HepG2 (cell line): ENCODE data around the gene INSR. TPM values are rescaled to one million over a fixed set of nuclear protein-coding genes. Genes with fewer than 3 reads are reported as not detected.

Source experiments
- ATAC-seq: fragments of 200-7000 bp; cut with Tn5 transposase; 3 replicates; pipeline ENCODE4 v1.9.1; 2020; ENCODE audit warnings: mild to moderate bottlenecking, moderate library complexity
- BruUV-seq: library from RNA; stranded (reverse); fragments of 400-500 nt; replicated peaks from 2 replicates; lab custom pipeline; 2021; lab: Mats Ljungman, UMichigan
- CTCF ChIA-PET: fragments of 300-600 bp; formaldehyde crosslinking; extraction: SDS; loops from one replicate; lab custom pipeline; 2021; ENCODE audit warnings: low total read pairs, inconsistent platforms, low intra/inter-chr PET ratio; lab: Yijun Ruan, JAX
- POLR2A ChIA-PET: fragments of 350-600 bp; sonication (Branson Sonifier 250); formaldehyde crosslinking; loops from one replicate; lab custom pipeline; 2020; ENCODE audit warnings: antibody characterized with exemption, inconsistent platforms; lab: Yijun Ruan, JAX
- DNase-seq: peaks from one replicate; pipeline ENCODE4 v3.0.0-alpha.2; 2015; ENCODE audit warnings: low spot score
- FAIRE-seq: peaks from 3 replicates; lab custom pipeline; 2011; peaks lifted over from hg19 to GRCh38; lab: Jason Lieb, UNC
- H2AFZ ChIP-seq: one replicate; pipeline ENCODE4 v1.6.1; 2011; ENCODE audit warnings: low read length, inconsistent platforms
- H3K27ac ChIP-seq: fragments of 300-600 bp; 3 replicates; pipeline ENCODE4 v1.8.0; 2011; ENCODE audit warnings: mixed run types, mild to moderate bottlenecking, mixed read lengths, low read length, inconsistent platforms; ENCODE audit not compliant: insufficient read depth; ENCODE audit errors: extremely low read length
- H3K27me3 ChIP-seq, 2 experiments: fragments of 200-600 bp in 1 of 2; 2 replicates in 1 of 2; 3 replicates in 1 of 2; pipeline versions ENCODE4 v1.6.0 to v1.8.0; 2011; ENCODE audit warnings: low read length in 2 of 2, mild to moderate bottlenecking in 2 of 2, moderate library complexity in 2 of 2, inconsistent platforms in 1 of 2; ENCODE audit not compliant: insufficient read depth in 2 of 2, control insufficient read depth in 1 of 2
- H3K36me3 ChIP-seq, 2 experiments: fragments of 200-600 bp in 1 of 2; replicated peaks in 1 of 2; 2 replicates in 1 of 2; 3 replicates in 1 of 2; pipeline versions ENCODE4 v1.5.1 to v1.8.0; 2011; ENCODE audit warnings: low read length in 2 of 2, inconsistent platforms in 1 of 2; ENCODE audit not compliant: insufficient read depth in 2 of 2, control insufficient read depth in 1 of 2
- H3K4me1 ChIP-seq: 2 replicates; pipeline ENCODE4 v1.5.1; 2012; ENCODE audit warnings: low read length, inconsistent platforms; ENCODE audit not compliant: insufficient read depth
- H3K4me2 ChIP-seq: 2 replicates; pipeline ENCODE4 v1.6.0; 2011; ENCODE audit warnings: low read depth, low read length, inconsistent platforms
- H3K4me3 ChIP-seq, 3 experiments: fragments of 200-600 bp in 1 of 3; sonication (generic), shearing (Covaris generic) in 1 of 3; replicated peaks in 1 of 3; 2 replicates each; pipeline ENCODE4 v1.5.1; 2011 to 2016; ENCODE audit warnings: low read length in 3 of 3, inconsistent platforms in 2 of 3, low read depth in 2 of 3, mild to moderate bottlenecking in 2 of 3, control low read depth in 1 of 3, mixed read lengths in 1 of 3; ENCODE audit not compliant: insufficient read depth in 1 of 3
- H3K79me2 ChIP-seq: one replicate; pipeline ENCODE4 v1.6.1; 2011; ENCODE audit warnings: low read length, inconsistent platforms; ENCODE audit not compliant: insufficient read depth
- H3K9ac ChIP-seq: 2 replicates; pipeline ENCODE4 v1.6.0; 2011; ENCODE audit warnings: mild to moderate bottlenecking, low read depth, low read length, inconsistent platforms; ENCODE audit not compliant: insufficient read depth
- H3K9me3 ChIP-seq: 2 replicates; pipeline ENCODE4 v1.5.1; 2012; ENCODE audit warnings: mild to moderate bottlenecking, low read length
- H4K20me1 ChIP-seq: 2 replicates; pipeline ENCODE4 v1.6.0; 2011; ENCODE audit warnings: inconsistent platforms, mild to moderate bottlenecking, low read length, moderate library complexity; ENCODE audit not compliant: insufficient read depth
- KLF11 ChIP-seq: IDR thresholded peaks from 2 replicates; pipeline ENCODE4 v1.6.1; 2016; ENCODE audit warnings: missing compliant biosample characterization
- NFIB ChIP-seq: sonication (generic); formaldehyde crosslinking; IDR thresholded peaks from 2 replicates; pipeline ENCODE4 v1.9.0; 2021; ENCODE audit warnings: missing genetic modification reagents, mild to moderate bottlenecking, borderline replicate concordance
- PITX1 ChIP-seq: sonication (generic); formaldehyde crosslinking; IDR thresholded peaks from 2 replicates; pipeline ENCODE4 v1.5.1; 2020; ENCODE audit warnings: mild to moderate bottlenecking, missing genetic modification reagents
- RBAK ChIP-seq: sonication (generic); formaldehyde crosslinking; IDR thresholded peaks from 2 replicates; pipeline ENCODE4 v1.5.1; 2020; ENCODE audit warnings: mild to moderate bottlenecking, missing genetic modification reagents
- ZNF121 ChIP-seq: sonication (generic); formaldehyde crosslinking; IDR thresholded peaks from 2 replicates; pipeline ENCODE4 v1.5.0; 2020; ENCODE audit warnings: mild to moderate bottlenecking, missing genetic modification reagents
- WGBS: methylation state at CpG from one replicate; pipeline ENCODE4 v1.1.6; 2017; ENCODE audit warnings: low lambda C conversion rate; 5-methylcytosine and 5-hydroxymethylcytosine counted together
- in situ Hi-C: cut with HindIII; loops from 2 replicates; pipeline ENCODE4 v1.10.0; 2017; ENCODE audit warnings: low pct_unique_long_range_greater_than_20kb; ENCODE audit not compliant: extremely low pct_ligation_motif_present
- intact Hi-C: fragments of 100-400 bp; cut with micrococcal nuclease; formaldehyde crosslinking; loops from one replicate; pipeline ENCODE4 v1.10.0; 2022; ENCODE audit not compliant: unreplicated experiment
- polyA plus RNA-seq, 8 experiments: library from polyadenylated mRNA; depleted of rRNA in 3 of 8; stranded (reverse) in 7 of 8; unstranded in 1 of 8; fragments of >200 nt; fragmentation: Illumina TruSeq in 4 of 8; extraction: Trizol in 4 of 8; gene quantifications; 2 replicates each; pipeline versions ENCODE4 v1.2.1 to v1.2.3, GENCODE V29; 2011 to 2016; ENCODE audit warnings: low read depth in 4 of 8, missing spikeins in 1 of 8, mixed read lengths in 1 of 8; ENCODE audit not compliant: insufficient read depth in 1 of 8
- total RNA-seq, 5 experiments: library from RNA; depleted of rRNA; stranded (reverse); fragments of >200 nt; fragmentation: Illumina TruSeq; extraction: Trizol; gene quantifications; 2 replicates each; pipeline ENCODE4 v1.2.3, GENCODE V29; 2016; ENCODE audit warnings: low read depth in 1 of 5

Gene INSR
- total and polyA plus RNA-seq, 2 of the 13 experiments (the other 11 are each of a cell fraction or from before 2014, with no cell fraction given) = 24.2 to 29.8 TPM

GRCh38 chr19:7139095-7139494 is 155.1 kb downstream of the INSR start:
- 100% methylated on average over 1 of the region's 1 CpG for WGBS
- Histone ChIP-seq H3K27ac (no peak overlapping the region), H3K4me2 (no peak overlapping the region), H2AFZ (no peak overlapping the region), H4K20me1 (no peaks in the 10 kb centered on the region), H3K9me3 (no peaks in the 10 kb centered on the region), H3K9ac (no peak overlapping the region), H3K4me1 (peaks cover 25% of the 10 kb centered on the region), H3K4me3 (no peak overlapping the region), H3K27me3 (no peaks in the 10 kb centered on the region), H3K36me3 (peaks cover 16 to 49% of the 10 kb centered on the region in 2 experiments), H3K79me2 (no peaks in the 10 kb centered on the region)
- in situ Hi-C loops = no loop called here
- FAIRE-seq (no peak), ATAC-seq (no peak), DNase-seq (no peak)
- CTCF ChIA-PET = no interaction called here
- TSS peak; percentile 11 for BruUV-seq
- TF ChIP-seq NFIB (CRISPR knock-in tag) (no peak), RBAK (peak; percentile 93), KLF11 (CRISPR knock-in tag) (no peak)
- POLR2A ChIA-PET = no interaction called here
- intact Hi-C loops = loop anchor here (5.0 kb wide), 1 partner anchor 258 kb away; no protein-coding TSS in a partner anchor

GRCh38 chr19:7138402-7138801 is 155.8 kb downstream of the INSR start:
- H3K9me3 ChIP-seq = no peaks in the 10 kb centered on the region
- H3K27ac ChIP-seq = no peak overlapping the region
- BruUV-seq = no TSS peak
- WGBS = 100% methylated on average over 1 of the region's 1 CpG
- FAIRE-seq = no peak
- ChIA-PET POLR2A (no interaction called here), CTCF (no interaction called here)
- in situ Hi-C loops = no loop called here
- peaks cover 27% of the 10 kb centered on the region for H3K4me1 ChIP-seq
- no peak overlapping the region for H3K4me3 ChIP-seq
- DNase-seq = no peak
- H3K79me2 ChIP-seq = no peaks in the 10 kb centered on the region
- no peaks in the 10 kb centered on the region for H4K20me1 ChIP-seq
- H3K9ac ChIP-seq = no peak overlapping the region
- peaks cover 16 to 49% of the 10 kb centered on the region in 2 experiments for H3K36me3 ChIP-seq
- no peak overlapping the region for H3K4me2 ChIP-seq
- intact Hi-C loops = loop anchor here (5.0 kb wide), 1 partner anchor 259 kb away; no protein-coding TSS in a partner anchor
- TF ChIP-seq ZNF121 (CRISPR knock-in tag) (peak; percentile 76; the same call in 1 of the 2 replicates), PITX1 (CRISPR knock-in tag) (no peak)
- ATAC-seq = no peak
- no peaks in the 10 kb centered on the region for H3K27me3 ChIP-seq
- H2AFZ ChIP-seq = no peak overlapping the region
